ENCODE results near the gene HDAC1.

HDAC1 gene

GRCh38 chr1:32377541-32378220, 85.8 kb downstream of the HDAC1 start:
- Histone ChIP-seq H3K27ac (no peak overlapping the region), H3K4me3 (no peak overlapping the region)
- DNase-seq (ENCODE audit: low spot score): no peak
- TF ChIP-seq, protein P1, sequence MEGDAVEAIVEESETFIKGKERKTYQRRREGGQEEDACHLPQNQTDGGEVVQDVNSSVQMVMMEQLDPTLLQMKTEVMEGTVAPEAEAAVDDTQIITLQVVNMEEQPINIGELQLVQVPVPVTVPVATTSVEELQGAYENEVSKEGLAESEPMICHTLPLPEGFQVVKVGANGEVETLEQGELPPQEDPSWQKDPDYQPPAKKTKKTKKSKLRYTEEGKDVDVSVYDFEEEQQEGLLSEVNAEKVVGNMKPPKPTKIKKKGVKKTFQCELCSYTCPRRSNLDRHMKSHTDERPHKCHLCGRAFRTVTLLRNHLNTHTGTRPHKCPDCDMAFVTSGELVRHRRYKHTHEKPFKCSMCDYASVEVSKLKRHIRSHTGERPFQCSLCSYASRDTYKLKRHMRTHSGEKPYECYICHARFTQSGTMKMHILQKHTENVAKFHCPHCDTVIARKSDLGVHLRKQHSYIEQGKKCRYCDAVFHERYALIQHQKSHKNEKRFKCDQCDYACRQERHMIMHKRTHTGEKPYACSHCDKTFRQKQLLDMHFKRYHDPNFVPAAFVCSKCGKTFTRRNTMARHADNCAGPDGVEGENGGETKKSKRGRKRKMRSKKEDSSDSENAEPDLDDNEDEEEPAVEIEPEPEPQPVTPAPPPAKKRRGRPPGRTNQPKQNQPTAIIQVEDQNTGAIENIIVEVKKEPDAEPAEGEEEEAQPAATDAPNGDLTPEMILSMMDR (IDR thresholded peaks at IDR 0.05): no peak

DNA sequence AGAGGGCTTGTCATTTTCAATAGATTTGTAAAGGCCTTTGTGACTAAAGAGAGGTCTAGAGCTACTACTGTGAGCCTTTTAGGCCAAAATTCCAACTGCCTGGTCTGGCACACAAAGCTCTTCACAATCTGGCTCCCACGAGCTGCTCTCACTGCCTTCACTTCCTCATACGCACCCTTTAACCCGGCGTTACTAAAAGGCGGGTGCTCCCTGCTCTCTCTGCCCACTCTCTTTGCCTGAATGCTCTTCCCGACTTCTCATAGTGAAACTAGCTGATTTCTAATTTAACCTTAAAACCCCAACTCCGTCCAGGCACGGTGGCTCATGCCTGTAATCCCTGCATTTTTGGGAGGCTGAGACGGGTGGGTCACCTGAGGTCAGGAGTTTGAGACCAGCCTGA, 88.2 kb downstream of the HDAC1 start:
- Histone ChIP-seq H3K4me3 (no peak overlapping the region), H3K27ac (no peak overlapping the region)
- TF ChIP-seq, protein P1 (IDR thresholded peaks at IDR 0.05): no peak
- no peak for DNase-seq (ENCODE audit: low spot score)
